Measurements from ENCODE around the gene RFC2.
"Not testable (repeated sequence)": the region's sequence is repeated elsewhere in the genome, so short reads cannot be mapped to it uniquely, and the experiment has no call there.

RFC2 gene

DNA sequence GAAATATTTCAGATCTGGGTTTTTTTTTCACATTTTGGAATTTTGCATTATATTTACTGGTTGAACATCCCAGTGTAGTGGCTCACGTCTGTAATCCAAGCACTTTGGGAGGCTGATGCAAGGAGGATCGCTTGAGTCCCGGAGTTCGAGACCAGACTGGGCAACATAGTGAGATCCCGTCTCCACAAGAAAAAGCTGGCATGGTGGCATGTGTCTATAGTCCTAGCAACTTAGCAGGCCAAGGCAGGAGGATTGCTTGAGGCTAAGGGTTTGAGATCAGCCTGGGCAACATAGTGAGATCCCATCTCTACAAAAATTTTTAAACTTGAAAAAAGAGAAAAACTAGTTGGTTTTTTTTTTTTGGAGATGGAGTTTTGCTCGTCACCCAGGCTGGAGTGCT lies 6.0 kb downstream of the RFC2 start:
- no peak for DNase-seq (ENCODE audit: low spot score)

DNA sequence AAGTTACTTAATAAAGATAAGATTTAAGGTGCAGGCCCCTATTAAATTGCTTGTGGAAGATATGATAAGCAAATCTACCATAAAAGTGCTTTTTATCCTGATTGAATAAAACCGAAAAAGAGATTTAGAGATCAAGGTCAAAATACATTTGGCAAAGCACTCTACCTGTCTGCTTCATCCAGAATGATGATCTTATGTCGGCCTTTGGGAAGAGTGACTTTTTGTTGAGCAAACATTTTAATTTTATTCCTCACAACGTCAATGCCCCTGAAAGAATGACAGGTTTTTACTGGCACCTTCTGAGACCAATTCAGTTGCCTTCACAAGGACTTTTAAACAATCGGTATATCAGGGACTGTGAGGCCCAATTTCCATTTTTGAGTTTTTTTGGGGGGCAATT lies 7.7 kb downstream of the RFC2 start:
- no peak for DNase-seq (ENCODE audit: low spot score)

DNA sequence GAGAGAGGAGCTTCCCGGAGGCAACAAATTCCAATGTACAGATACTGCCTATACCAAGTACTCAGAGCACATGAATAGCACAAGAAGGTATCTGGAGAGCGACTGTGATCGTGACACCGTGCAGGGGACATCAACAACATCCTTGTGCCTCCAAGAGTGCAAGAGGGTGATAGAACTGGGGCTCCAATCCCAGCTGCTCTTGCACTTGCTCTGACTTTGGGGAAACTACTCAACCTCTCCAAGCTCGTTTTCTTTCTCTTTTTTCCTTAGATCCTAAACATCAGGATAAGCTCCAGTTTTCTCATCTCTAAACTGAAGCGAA lies 12.1 kb downstream of the RFC2 start:
- no peak for DNase-seq (ENCODE audit: low spot score)

DNA sequence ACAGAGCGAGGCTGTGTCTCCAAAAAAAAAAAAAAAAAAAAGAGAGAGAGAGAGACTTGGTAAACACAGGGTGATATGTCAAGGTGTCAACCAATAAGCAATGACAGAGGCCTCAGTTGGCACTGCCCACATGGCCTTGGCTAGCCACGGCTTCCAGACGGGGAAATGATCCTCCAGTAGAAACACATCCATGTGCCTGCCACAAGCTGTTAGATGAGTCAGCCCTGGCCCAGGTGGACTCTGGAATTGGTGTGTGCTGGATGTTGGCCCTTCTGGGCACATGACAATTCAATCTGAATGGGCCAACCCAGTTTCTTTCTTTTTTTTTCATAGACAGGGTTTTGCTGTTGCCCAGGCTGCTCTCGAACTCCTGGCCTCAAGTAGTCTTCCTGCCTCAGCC lies 13.7 kb downstream of the RFC2 start:
- no peak for DNase-seq (ENCODE audit: low spot score)

DNA sequence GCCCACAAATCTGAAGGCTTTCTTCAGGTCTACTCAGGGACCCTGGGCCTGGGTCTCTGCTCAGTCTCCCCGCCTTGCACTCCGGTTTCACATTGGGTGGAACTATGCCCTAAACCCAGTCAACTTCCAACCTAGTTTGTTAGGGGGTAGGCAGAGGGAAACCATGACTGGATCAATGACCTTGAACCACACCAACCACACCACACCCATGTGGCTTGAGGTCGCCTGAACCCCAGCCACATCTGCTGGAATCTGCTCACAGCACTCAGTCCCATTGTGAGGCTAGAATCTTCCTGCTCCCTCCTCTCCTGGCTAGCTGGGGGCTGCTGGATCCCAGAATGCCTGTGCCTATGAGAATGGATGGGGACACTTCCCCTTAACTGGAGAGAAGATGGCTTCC lies 17.9 kb downstream of the RFC2 start:
- no peak for DNase-seq (ENCODE audit: low spot score)

DNA sequence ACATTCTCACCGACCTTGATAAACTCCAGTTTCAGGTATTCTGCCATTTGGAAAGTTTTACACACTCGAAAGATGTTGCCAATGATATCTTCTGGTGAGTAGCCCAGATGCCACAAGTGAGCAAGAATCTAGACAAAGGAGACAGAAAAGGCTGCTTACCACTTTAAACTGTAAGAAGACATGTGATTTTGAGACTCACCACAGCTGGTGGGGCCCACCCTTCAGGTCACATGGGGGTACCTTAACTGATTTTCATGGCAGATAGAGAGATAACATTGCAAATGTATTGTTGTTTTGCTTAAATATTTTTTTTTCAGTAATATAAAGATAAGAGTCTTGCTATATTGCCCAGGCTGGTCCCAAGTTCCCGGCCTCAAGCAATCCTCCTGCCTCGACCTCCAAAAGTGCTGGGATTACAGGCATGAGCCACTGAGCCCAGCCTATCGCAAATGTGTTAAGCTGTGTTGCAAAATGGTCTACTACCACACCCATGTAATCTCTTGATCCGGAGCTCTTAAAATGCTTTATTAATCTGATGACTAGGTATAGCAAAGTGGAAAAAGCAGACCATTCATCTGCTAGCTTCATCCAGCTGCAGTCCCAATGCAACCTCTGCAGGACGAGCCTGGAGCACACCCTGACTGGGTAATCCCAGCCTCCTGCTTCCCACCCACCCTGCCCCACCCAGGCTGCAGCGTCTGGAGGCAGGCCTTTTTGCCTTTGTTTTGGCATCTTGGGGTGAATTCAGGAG lies 18.5 kb downstream of the RFC2 start:
- no peak for DNase-seq (ENCODE audit: low spot score)

DNA sequence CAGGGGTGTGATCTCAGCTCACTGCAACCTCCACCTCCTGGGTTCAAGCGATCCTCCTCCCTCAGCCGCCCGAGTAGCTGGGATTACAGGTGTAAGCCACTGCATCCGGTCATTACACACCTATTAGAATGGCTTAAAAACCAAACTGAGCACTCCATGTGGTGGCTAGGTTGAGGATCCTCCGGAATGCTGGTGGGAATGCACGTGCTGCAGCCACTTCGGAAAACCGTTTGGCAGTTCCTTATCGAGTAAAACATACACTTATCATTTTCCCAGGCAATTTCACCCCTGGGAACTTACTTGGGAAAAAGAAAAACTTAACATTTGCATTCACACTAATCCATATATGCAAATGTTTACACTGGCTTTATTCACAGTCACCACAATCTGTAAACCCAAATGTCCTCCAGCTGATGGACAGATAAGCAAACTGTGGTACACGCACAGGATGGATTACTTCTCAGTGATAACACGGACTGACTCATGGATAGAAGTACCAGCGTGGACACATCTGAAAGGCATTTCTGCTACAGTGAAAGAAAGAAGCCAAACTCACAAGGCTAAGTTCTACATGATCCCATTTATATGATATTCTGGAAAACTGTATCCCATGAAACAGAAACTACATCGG lies 20.4 kb downstream of the RFC2 start:
- DNase-seq (ENCODE audit: low spot score): no peak

DNA sequence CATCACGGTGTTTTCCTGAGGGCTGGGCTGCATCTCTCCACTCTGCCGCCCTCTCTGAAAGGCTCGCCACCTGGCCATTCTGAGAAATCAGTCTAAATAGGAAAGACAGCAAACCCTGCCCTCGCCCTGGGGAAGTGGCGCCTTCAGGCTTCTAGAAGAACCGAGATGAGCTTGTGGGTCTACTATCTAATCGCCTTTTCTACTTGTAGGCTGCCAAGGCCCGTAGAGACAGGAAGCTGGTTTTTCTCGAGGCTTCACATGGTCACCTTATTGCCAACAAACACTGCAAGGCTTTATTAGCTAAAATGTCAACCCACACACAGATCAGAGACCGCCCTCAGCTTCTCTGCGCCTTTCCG lies 23.0 kb downstream of the RFC2 start:
- DNase-seq (ENCODE audit: low spot score): no peak

DNA sequence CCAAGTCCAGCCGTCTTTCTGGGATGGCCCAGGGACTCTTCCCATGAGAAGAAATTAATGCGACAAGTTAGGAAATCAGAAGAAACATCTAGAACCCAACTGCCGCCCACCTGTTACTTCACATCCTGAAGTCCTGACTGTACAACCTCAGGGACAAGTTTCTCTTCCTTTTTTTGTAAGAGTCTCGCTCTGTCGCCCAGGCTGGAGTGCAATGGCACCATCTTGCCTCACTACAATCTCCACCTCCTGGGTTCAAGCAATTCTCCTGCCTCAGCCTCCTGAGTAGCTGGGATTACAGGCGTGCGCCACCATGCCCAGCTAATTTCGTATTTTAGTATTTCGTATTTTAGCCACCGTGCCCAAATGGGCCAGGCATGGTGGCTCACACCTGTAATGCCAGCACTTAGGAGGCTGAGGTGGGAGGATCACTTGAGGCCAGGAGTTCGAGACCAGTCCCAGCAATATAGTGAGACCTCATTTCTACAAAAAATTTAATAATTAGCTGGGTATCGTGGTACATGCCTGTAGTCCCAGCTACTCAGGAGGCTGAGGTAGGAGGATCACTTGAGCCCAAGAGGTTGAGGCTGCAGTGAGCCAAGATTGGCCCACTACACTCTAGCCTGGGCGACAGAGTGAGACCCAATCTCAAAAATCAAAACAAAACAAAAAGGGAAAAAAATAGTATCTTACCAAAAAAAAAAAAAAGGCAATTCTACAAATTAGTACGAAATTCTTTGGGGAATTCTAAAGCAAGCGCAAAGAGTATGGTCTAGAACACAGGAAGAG lies 23.6 kb downstream of the RFC2 start:
- DNase-seq (ENCODE audit: low spot score): no peak

DNA sequence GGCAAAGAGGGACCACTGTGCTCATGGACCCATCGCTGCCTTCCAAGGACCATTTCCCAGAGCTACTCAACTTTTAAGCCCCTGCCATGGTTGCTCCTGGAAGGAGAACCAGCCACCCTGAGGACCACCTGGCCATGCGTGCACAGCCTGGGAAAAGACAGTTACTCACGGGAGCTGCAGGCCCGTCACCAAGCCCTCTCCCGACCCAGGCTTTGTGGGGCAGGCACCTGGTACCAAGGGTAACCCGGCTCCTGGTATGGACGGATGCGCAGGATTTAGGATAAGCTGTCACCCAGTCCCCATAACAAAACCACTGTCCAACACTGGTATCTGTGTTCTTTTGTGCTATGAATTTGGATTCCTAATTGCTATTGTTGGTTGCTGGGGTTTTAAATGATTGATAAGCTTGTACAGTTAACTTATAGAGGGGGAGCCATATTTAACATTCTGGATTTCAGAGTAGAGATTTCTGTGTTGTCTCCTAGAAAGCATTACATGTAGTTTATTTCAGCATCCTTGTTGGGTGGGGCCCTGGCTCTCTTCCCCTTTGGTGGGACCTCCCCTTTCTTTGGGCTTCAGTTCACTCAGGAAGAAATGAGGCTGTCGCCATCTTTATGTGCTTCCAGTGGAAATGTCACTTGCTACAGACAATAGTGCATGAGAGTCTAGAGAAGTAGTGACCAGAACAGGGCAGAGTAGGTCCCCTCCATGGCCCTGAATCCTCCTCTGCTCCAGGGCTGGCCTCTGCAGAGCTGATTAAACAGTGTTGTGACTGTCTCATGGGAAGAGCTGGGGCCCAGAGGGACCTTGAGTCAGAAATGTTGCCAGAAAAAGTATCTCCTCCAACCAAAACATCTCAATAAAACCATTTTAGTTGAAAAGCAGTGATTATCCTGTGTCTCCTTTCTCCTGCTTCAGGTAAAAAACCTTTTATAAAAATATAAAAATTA lies 25.0 kb downstream of the RFC2 start:
- DNase-seq (ENCODE audit: low spot score): no peak

DNA sequence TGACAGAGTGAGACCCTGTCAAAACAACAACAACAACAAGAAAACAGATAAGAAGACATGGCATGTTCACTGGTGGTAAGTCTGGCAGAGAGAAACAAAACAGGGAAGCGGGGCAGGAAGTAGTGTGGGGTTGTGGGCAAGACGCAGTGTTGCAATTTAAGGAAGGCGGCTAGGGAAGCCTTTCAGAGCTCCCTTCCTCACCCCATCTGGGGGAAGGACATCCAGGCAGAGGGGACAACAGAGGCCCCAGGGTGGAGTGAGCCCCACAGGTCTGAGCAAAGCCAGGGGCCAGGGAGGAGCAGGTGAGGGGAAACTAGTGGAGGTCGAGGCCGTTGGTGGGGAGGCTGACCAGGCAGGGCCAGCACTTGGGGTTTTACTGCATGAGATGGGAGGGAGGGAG lies 27.6 kb downstream of the RFC2 start:
- DNase-seq (ENCODE audit: low spot score): no peak

DNA sequence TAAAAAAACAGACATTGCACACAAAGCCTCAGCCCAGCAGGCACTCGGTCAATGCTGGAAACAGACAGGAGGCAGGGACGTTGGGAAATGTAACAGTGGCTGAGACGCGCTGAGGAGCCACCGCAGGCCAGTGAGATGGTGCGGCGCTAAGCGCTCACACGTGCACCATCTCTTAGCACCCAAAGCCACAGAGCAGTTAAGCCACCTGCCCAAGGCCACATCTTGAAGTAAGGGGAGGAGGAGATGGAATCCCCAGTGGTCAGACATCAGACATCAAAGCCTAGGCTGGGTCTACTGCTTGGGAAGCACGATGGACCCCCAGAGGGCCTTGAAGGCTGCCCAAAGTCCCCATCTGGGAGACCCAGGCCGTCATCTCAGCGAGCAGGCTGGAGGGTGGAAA lies 28.8 kb downstream of the RFC2 start:
- DNase-seq (ENCODE audit: low spot score): no peak

DNA sequence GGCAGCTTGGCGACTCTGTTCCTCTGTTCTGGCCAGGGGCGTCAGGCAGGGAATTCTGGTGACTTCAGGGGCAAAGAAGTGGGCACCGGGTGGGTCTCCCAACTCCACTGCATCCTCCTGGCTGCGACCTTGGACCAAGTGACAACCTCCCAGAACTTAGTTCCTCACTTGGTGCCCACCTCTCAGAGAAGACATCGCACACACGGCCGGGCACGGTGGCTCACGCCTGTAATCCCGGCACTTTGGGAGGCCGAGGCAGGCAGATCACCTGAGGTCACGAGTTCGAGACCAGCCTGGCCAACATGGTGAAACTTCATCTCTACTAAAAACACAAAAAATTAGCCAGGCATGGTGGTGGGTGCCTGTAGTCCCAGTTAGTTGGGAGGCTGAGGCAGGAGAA lies 29.3 kb downstream of the RFC2 start:
- DNase-seq (ENCODE audit: low spot score): not testable (repeated sequence)

DNA sequence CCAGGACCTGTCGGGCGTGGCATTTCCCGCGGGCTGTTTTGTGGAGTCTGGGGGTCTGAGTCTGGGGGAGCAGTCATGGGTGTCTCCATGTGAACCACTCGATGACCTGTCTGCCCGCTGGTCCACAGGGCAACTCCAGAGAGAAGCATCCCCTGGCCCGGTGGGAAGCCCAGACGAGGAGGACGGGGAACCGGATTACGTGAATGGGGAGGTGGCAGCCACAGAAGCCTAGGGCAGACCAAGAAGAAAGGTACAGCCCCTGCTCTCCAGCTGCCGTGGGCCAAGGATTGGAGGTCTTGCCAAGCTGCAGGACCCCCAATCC lies 29.7 kb downstream of the RFC2 start:
- DNase-seq (ENCODE audit: low spot score): no peak

DNA sequence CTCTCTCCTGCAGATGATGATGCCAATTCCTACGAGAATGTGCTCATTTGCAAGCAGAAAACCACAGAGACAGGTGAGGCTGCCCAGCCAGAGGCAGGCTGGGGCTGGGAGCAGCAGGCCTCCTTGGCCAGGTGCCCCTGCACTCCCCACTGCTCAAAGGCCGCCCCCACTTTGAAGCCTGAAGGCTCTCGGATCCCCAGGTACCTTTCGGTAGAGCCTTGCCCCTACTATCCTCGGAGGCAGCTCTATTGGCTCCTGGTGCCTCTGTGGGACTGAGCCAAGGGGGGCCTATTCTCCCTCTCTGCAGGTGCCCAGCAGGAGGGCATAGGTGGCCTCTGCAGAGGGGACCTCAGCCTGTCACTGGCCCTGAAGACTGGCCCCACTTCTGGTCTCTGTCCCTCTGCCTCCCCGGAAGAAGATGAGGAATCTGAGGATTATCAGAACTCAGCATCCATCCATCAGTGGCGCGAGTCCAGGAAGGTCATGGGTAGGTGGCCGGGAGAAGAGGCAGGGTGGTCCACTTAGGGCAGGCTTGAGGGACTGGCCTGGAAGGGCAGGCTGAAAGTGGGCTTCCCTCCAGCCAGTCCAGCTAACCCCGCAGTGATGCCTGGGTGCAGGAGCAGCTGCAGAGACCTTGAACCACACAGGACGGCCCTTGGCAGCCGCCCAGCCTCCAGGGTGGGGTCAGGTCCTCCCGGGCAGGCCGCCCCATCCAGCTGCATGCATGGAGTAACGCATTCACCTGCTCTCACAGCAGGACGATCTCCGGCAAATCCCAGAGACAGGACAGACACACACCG lies 30.3 kb downstream of the RFC2 start:
- no peak for DNase-seq (ENCODE audit: low spot score)

DNA sequence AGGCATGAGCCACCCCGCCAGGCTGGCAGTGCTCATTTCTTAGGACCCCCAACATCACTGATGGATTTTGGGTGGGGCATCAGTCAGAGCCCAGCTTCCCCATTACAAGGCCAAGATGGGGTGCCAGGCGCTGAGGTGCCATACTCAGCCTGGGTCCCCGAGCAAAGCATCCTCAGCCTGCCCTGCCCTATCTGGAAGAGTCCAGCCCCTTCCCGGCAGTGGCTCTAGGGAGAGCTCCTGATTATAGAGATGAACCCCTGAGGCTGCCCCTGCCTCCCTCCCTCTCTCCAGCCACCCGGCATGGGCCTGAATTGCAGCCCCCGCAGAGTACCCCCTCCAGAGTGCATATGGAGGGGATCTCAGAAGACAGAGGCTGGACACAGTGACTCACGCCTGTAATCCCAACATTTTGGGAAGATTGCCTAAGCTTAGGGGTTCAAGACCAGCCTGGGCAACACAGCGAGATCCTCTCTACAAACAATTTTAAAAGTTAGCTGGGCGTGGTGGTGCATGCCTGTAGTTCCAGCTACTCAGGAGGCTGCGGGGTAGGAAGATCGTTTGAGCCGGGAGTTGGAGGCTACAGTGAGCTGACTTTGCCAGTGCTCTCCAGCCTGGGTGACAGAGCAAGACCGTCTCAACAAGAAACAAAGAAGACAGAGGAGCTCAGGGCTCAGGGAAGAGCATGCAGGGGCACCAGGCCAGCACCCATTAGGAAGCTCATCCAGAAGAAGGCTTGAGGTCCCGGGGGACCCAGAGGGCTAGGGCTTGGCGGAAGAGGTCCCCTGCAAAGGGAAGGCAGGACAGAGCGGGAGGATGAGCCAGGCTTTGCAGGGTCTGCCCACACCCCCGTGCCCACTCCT lies 31.1 kb downstream of the RFC2 start:
- no peak for DNase-seq (ENCODE audit: low spot score)

DNA sequence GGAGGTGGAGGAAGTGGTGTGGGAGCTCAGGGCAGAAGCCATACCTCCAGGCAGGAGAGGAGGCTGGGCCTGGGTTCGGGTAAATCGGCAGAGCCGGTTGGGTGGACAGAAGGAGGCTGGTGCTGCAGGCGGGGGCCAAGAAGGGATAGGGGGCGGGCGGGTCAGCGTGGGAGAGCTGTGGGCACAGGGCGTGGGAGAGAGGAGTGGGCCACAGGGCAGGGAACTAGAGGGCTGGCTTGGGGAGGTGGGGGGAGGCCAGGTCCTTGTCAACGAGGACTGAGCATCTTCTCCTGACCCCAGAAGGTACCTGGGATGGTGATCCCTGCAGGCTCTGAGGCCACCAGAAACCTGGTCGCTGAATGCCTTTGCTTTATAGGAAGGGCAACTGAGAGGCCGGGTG lies 32.5 kb downstream of the RFC2 start:
- no peak for DNase-seq (ENCODE audit: low spot score)

DNA sequence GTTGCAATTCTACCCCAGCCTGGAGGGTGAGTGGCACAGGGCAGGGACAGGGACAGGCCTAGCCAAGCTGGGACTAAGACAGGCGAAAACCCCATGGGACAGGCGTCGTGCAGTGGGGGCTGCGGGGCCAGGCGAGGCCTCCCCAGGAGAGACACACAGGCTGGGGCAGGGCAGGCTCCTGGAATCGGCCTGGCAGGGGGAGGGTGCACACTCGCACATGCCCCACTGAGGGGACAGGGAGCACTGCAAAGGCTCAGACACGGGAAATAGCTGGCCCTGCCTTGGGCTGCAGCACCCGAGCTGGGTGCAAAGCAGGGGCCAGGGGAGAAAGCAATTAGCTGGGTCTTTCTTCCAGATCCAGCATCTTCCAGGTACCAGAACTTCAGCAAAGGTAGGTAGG lies 34.0 kb downstream of the RFC2 start:
- no peak for DNase-seq (ENCODE audit: low spot score)

DNA sequence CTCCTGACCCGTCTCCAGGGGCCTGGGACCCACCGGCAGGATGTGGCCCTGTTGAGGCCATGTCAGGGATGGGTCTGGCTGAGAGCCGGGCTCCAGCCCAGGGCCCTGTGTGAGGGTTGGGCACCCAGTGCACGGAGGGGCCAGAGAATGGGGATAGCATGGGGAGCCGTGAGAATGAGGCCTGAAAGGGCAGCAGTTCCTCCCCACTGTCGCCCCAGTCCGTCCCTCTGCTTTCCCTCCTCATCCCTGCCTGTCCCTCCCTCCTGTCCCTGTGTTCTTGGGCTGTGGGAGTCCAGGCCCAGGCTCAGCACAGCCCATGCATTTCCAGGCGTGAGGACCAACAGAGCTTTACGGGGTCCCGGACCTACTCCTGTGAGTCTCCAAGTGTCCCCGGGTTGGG lies 34.8 kb downstream of the RFC2 start:
- no peak for DNase-seq (ENCODE audit: low spot score)

DNA sequence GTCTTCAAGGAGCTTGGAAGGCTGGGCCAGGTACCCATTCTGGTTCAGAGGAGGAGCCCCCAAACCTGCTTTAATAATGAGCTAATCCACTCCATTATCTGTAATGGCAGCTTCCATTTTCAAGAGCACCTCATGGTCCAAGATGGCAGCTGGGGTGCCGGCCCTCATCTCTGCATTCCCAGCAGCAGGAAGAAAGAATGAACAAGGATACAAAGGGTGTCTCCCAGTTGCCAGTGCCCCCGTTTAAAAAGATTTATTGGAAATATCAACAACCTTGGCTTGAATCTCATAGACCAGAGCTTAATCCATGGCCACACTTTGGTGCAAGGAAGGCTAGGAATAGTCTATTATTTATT lies 35.9 kb downstream of the RFC2 start:
- DNase-seq (ENCODE audit: low spot score): no peak

All from kidney tubule cell (primary cell).